ENCODE data around the gene KCNJ3.

The KCNJ3 gene

DNA sequence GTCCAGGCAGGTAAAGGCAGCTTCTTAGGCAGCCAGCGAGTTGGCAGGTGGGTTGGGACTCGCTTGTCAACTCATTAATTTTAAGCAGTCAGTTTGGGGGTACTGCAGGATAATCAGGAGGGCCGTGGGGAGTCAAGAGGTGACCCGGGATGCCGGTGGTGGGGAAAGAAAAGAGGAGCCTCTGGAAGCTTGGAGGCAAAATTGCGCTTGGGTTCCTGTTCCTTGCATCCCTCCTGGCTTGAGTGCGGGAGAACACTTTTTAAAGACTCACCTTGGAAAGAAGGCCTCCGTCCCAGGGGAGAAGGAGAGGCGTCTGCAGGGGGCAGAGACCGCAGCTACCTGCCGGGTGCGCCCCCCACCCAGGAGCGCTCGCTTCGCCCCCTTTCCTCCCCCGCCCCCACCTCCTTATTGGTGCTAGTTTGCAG, at the start of gene KCNJ3:
Gene KCNJ3 (plus strand): TSS at position 400 of the 425 bp plus-strand sequence. CDS start 81 bp downstream, outside the sequence.
- DNase-seq, result no peak

- DNase-seq, result no peak
Measured at GRCh38 chr2:154655499-154655898, 43.0 kb upstream of the KCNJ3 start.

GRCh38 chr2:154658854-154659253, 39.6 kb upstream of the KCNJ3 start:
- DNase-seq, result no peak

DNA sequence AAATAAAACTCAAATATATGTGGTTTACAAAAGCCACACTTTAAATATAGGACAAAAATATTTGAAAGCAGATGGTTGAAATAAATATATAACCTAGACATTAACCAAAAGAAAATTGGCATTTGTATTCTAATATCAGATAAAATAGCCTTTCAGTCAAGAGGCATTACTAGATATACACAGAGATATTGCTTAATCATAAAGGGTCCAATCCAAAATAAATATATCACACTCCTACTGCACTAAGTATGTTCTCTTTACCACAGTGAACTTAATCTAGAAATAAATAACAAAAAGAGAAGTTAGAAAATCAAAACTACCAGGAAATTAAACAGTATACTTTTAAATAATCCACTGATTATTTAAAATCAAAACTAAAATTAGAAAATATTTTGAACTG, 34.2 kb upstream of the KCNJ3 start:
- DNase-seq, result no peak

GRCh38 chr2:154670083-154670482, 28.4 kb upstream of the KCNJ3 start:
- no peak for DNase-seq

DNA sequence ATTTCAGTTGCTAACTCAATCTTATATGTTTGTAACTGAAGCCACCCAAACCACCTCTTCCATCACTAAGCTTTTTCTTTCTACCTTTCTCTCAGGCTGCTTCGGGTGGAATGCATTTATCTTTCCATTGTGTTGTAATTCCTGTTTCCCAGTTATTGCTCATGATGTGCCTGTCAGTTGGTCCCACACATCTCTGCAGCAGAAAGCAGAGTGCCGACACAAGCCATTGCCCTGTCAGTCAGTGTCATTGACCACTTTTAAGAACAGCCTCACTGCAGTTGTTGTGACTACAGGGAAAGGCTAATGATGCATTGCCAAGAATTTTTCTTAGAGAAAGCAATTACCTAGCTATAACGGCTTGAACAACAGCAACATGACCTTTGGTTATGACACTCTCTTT, 24.8 kb upstream of the KCNJ3 start:
- DNase-seq, result no peak

DNA sequence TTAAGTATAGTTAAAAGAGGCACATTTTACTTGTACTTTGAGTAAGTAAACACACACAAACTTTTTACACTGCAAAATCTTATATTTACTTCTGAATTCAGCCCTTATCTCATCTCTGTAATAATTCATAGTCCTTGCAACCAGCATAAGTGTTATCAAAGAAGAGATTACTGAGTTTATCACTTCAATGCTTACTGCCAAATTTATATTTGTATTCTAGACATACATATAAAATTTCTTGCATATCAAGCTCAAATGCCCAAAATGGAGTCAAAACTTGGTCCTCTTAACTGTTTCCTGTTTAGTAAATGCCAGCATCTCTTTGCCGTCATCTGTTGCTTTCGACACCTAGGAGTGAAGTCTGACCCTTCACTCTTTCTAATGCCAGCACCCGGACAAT, 21.1 kb upstream of the KCNJ3 start:
- DNase-seq, result no peak

DNA sequence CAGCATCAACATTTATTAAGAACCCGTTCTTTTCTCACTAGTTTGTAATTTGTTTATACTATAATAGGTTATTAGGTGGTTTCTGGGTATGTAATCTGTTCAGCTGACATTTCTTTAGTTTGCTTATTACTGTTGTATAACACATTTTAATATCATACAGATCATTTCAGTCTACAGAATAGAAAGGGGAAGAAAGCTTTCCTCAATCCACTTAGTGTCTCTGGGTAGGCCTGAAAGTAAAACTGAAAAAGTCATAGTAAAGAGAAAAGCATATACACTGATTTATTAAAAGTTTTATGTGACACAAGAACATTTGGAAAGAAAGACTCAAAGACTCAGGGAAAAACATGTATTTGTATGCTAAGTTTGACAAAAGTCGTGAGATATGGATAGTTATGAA, 16.8 kb upstream of the KCNJ3 start:
- DNase-seq, result no peak

DNA sequence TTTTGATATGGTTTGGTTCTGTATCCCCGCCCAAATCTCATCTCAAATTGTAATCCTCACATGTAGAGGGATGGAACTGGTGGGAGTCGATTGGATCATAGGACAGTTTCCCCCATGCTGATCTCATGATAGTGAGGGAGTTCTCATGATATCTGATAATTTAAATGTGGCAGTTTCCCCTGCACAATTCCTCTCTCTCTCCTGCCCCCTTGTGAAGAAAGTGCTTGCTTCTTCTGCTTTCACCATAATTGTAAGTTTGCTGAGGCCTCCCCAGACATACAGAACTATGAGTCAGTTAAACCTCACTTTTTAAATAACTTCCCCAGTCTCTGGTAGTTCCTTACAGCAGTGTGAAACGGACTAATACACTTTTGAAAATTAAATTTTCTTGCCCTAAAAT, 12.3 kb upstream of the KCNJ3 start:
- DNase-seq, result no peak

DNA sequence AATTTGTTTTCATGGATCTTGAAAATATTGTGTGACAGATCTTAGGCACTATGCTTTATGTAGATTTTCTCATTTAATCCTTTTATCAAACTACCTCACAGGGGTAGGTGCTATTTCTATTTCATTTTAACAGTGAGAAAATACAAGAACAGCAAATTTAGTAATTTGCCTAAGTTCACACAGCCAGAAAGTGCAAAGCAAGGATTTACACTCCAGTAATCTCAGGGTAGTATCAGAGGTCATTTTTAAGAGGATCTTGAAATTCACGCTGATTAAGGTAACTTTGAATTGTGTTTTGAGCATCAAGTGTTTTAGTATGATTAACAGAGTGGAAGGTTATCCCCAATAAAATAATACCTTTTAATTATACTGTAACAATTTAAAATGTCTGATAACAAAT, 10.1 kb upstream of the KCNJ3 start:
- DNase-seq, result no peak

- DNase-seq, result no peak
Measured at GRCh38 chr2:154689158-154689557, 9.3 kb upstream of the KCNJ3 start.

DNA sequence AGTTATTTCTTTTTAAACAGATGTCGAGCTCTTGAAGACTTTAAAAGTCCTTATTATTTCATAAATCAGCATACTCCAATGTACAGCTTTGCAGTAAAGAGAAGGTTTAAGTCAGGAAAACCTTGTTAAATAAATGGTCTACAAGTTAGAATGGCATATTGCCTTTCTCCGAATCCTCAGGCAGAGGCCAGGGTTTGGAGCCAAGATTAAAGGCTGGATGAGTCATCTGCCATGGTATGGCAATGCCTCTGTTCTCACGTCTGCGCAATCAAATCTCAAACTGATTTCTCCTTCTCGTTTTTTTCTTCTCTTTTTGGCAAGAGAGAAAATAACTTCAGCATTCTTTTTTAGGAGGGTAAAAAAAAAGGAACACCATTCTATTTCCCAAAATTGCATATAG, 5.6 kb upstream of the KCNJ3 start:
- no peak for DNase-seq

- no peak for DNase-seq
Measured at GRCh38 chr2:154693741-154694340, 4.7 kb upstream of the KCNJ3 start.

- DNase-seq, result no peak
Measured at GRCh38 chr2:154694881-154695280, 3.6 kb upstream of the KCNJ3 start.

DNA sequence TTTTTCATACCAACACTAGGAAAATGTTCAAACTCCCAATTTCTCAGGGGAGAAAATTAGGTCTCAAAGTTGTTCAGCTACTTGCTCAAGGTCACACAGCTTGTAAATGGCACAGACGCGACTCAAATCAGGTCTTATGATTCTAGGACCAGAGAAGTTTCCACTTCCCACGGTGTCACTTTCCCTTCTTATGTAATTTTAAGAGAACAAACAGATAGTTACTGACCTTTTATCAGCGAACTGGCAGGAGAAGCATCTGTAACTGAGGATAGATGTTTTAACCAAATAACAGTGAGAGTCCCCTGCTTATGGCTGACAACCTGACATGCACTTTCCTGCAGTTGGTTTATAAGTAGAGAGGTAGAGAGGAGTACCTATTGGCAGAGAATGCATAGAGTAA, 2.1 kb upstream of the KCNJ3 start:
- DNase-seq, result no peak

DNA sequence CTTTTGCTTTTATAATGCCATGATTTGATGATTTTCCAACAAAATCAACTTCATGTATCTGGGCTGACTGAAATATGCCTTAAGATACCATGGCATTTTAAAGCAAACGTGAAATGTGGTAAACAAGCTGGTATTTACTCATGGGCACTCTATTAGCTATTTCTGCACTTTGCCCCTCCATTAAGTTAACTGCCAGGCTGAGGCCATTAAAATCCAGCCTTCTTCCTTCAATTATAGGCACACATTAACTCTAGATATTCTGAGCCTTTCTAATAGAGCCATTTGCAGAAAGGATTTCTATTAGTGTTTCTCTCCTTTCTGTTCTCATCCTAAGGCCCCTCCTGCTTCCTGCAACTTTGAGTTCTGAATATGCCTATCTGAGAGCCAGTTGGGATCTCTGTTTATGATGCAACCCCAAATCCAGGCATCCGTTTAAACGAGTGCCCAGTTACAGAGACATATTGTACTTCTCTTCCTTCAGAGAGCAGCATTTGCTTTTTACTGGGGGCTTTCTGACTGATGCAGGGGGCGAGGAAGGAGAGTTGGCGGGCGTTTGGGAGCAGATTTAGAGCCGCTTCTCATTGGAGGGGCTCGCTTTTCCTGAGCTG, 1.6 kb upstream of the KCNJ3 start:
- no peak for DNase-seq

DNA sequence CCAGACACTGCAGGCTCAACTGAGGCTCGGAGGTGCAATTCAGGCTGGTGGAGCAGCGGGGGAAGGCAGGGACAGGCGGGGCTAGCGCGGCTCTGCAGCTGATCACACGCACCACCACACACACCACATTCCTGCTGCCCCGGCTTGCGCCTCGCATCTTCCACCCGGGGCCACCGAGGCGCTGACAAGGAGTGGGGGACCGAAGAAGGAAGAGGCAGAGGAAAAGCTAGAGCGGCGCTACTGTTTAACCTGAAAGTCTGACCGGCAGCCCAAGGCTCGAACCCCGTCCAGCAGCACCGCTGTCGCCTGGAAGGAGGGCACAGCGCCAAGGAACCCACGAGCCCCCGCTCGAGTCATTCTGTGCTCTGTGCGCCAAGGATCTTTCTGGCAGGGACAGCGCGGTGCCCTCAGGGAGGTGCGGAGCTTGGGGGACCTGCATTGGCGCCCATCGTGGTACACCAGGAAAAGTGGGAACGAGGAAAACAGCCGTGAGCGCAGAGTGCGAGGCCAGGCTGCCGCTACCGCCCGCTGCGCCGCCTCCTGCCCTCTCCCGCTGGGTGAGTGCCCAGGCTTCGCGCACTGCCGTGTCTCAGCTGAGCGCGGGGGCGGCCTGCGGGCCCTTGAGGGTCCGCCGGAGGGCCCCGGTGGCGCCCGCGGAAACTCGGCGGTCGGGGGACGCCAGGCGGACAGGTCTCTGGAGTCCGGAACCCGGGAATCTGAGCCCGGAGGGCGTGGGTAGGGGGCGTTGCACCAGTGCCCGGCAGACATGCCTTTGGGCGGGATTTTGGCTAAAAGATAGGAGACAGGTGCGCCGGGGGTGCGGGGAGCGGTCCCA, 860 bp upstream of the KCNJ3 start:
- DNase-seq, result no peak

DNA sequence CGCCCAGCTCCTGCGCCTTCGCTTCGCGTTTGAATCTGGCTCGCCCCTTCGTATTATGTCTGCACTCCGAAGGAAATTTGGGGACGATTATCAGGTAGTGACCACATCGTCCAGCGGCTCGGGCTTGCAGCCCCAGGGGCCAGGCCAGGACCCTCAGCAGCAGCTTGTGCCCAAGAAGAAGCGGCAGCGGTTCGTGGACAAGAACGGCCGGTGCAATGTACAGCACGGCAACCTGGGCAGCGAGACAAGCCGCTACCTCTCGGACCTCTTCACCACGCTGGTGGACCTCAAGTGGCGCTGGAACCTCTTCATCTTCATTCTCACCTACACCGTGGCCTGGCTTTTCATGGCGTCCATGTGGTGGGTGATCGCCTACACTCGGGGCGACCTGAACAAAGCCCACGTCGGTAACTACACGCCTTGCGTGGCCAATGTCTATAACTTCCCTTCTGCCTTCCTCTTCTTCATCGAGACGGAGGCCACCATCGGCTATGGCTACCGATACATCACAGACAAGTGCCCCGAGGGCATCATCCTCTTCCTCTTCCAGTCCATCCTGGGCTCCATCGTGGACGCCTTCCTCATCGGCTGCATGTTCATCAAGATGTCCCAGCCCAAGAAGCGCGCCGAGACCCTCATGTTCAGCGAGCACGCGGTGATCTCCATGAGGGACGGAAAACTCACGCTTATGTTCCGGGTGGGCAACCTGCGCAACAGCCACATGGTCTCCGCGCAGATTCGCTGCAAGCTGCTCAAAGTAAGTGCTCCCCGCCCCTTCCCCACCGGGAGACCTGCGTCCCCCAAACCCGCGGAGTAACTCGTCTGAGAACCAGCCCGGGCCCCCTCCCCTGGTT, 453 bp downstream of the KCNJ3 start:
- no peak for DNase-seq

DNA sequence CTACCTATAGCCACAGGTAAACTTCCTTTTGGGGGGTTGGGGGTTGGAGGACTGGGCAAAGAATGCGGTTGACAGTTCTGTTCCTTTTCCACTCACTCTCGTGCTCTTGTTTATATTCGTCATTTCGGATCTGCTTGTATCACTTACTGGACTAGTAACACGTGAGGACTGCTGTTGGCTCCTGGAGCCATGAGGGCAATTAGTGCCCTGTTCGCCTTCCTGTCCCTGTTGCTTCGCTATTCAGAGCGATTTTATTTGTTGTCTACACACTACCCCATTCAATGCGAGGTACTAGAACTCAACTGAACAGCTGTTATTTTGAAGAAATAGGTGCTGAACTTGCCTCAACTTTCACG, 1.1 kb downstream of the KCNJ3 start:
- no peak for DNase-seq

DNA sequence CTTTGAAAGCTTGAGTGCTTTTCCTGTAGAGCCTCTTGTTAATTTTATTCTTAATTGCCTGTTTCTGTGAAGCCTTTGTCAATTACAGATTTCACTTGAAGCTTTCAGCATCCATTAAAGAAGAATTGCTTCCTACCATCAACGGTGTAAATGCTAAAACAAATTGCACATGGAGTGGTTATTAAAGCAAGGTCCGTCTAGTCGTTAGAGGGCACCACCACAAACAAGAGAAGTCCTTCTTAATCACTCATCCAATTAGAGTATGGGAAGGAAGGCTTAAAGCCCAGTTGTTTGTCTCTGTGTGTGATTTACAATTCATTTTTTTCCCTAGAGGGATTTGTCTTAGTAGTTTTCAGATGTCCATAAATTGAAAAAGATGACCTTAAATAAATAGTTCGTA, 1.6 kb downstream of the KCNJ3 start:
- DNase-seq, result no peak

- DNase-seq, result no peak
Measured at GRCh38 chr2:154704991-154705390, 6.5 kb downstream of the KCNJ3 start.

GRCh38 chr2:154706660-154707059, 8.2 kb downstream of the KCNJ3 start:
- DNase-seq, result no peak

DNA sequence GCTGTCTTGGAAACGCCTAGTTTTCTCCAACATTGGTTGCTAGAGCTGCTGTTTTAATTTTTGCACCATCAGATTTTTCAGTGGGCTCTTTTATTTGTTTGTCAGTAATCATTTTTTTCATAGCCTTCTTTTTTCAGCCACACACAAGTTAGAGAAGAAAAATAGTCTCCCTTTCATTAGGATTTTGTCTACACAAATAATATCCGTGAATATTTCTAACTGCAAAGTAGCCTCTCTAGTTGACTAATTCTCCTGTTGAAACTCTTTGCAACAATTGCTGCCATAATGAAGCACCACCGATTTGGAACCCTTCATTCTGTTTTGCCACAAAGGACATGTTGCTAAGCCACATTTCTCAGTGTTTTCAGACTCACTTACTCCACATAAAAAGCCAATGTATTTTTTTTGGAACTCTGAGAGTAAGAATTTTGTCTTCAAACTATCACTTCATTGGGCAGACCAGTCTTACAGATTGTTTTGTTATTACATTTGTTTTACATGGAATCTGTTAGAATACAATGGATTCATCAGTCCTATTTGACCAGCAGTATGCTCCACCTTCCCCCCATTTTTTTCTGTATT, 9.6 kb downstream of the KCNJ3 start:
- DNase-seq, result no peak
